ENCODE measurements around the gene DLGAP1.
"Not testable (repeated sequence)": the region's sequence is repeated elsewhere in the genome, so short reads cannot be mapped to it uniquely, and the experiment has no call there.

DLGAP1 gene

DNA sequence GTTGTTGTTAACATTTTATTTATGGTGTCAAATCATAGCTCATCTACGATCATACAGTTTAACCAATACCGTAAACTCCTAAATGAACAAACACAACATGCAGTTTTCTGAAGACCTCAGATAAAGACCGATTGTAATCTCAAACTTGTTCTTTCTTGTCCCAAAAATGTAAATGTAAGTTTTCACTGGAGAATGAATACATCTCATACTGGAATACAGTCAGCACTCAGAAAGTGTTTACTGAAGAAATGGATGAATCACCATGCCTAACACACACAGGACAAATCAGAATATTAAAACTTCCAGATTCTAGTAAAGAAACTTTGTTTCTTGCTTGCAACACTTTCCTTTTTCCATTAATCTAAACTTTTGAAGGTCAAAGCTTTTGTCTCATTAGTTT is 380.5 kb downstream of the DLGAP1 start:
- DNase-seq (ENCODE audit: low read depth) = no peak

DNA sequence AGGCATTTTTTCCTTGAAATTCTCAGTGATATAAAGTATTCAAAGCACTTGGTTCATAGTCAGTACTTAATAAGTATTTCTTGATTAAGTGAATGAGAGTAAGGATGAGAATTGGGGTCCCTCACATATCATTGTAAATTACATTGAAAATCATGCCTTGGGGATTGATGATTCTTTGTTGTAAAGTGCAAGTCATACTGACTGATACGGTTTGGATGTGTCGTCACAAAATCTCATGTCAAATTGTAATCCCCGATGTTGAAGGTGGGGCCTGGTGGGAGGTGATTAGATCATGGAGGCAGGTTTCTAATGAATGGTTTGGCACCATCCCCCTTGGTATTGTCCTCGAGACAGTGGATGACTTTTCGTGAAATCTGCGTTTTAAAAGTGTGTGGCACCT is 385.9 kb downstream of the DLGAP1 start:
- DNase-seq (ENCODE audit: low read depth) = no peak

DNA sequence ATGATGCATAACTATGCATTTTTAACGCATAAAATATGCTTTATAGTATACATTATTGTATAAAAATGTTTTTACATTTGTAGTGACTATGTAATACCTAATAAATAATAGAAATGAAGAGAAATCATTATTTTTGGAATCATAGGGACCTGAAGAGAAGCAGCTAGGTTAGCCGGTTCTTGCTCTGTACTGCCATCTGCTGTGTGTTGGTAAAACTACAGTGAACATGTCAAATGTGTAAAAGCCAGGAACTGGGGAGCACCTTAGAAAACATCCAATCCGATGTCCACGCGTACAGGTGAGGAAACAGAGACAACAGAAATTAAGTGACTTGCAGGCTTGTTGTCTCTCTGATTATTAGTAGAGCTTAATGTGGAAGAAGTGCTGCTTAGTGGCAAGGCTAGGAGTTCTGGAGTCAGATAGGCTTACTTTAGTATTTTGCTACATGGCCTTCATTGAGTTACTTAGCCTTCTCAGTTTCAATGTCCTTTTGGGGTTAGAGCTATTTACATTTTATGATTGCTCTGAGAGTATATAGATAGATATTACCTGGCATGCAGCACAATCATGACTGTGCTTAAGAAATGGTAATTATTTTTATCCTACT is 386.5 kb downstream of the DLGAP1 start:
- peak; percentile 20 for DNase-seq (ENCODE audit: low read depth)

DNA sequence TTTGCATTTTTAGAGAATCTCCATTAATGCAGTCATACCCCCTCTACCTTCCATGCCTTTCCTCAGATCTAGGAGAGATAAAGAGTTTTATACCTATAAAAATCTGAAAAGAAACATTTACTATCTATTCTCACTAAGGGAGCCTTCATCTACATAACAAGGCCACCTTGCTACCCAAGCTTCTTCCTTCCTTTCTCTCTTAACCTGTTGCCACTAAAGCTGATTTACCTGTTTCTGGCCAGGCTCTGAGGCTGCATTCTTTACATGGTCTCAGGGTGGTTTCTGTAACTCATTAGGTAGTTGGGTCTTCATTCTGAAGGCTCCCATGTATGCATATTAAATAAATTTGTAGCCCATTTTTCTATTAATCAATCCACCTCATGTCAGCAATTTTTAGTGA is 391.6 kb downstream of the DLGAP1 start:
- no peak for DNase-seq (ENCODE audit: low read depth)

DNA sequence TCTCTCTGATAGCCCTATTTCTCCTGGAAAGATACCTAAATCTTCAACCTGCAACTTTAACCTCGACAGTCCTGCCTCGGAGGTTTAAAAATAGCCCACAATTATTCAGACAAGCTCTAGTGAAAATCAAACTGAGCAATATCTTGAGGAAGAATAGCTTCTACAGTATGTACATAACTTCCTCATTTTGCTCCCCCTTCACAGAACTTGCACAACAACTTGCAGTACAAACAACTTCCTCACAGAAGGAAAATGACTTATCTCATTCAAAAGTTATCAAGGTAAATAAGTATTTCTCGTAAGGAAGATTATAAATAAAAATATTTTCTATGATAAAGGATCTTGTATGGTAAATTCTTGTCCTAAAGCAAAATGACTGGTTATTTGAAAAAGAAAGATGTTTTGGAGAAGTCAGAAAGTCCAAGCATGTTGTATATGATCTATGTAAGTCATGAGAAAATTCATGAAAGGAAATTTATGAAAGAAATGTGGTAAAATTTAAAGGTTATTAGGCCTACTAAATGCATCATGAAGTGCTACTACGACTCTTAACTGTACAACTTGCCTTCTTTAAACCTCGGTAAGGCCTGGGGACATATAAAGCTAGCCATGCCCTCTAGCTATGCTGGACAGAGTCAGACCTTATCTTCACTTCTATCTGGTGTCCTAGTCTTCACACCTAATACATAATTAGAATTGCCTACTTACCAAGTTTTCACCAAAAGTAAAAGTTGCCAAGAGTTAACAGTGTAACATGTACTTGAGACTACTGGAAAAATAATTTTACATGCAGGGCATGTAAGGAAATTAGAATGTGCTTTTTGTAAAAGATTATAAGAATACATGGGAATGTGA is 394.5 kb downstream of the DLGAP1 start:
- DNase-seq (ENCODE audit: low read depth) = peak; percentile 7

DNA sequence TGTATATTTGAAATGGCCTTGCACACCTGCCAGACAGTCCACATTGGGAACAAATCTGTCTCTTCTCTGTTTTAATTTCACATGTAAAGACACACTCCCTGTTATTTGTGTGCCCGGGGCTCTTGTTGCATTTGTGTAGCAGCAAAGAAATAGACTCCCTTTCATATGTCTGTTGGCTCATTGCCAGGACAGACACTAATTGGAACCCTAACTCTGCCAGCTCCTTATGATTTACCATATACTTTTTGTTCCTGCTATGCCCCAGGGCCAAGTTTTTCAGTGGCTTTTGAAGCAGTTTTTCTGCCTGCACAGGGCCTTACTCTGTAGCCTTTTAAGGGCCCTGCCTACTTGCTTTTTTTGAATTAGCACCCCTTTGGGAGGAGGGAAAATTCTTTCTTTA is 396.9 kb downstream of the DLGAP1 start:
- DNase-seq (ENCODE audit: low read depth) = no peak

DNA sequence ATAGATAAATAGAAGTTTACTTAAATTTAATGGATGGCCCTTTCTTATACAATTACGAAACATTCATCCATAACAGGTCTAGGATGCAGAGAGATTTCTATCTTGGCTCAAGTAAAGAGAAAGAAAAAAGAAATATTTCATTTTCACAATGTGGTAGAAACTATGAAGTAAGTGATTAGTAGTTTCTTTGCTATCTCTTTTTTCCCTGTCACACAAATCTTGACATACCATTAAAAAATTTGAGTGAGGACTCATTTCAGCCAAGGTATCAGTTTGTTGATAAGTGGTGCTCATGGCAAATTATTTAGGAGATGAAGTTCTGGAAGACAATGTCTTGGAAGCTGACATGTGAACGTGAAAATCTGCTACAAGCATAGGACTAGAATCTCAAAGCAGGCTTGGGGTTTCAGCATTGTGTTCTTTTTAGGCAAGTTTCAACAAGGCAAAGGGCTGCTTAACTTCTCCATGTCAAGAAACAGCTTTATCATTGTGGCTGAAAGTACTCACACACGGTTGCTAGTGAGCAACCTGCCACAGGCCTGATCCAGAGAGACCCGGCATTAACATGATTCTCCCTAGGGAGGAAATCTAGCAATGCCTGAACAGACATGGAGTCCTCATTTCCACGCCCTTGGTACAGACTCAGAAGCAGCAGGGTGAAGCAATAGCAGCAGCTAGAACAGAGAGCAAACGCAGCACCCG is 414.6 kb downstream of the DLGAP1 start:
- no peak for DNase-seq (ENCODE audit: low read depth)

DNA sequence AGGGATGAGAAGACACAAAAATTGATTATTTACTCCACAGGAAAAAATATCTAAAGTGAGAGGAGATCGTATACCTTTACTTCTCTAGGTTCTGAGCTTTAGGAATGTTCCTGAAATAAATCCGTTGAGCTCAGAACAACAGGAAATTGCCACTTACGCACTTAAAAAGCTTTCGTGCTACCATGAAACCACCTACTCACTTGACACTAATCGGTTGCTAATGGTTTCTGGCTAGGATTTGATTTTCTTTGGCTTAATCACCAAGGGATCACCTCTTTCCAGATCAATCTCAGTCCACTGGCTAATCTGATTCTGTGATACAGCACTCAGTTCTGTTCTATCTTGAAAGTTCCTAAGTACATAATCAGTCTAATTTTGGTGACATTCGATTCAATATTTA is 419.6 kb downstream of the DLGAP1 start:
- DNase-seq (ENCODE audit: low read depth) = no peak

DNA sequence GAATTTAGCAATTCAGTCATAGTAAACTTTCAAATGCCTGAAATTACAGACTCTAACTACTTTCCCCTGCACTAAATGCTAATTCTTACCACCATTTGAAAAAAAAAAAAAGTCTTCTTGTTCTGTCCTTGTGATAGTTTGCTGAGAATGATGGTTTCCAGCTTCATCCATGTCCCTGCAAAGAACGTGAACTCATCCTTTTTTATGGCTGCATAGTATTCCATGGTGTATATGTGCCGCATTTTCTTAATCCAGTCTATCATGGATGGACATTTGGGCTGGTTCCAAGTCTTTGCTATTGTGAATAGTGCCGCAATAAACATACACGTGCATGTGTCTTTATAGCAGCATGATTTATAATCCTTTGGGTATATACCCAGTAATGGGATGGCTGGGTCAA is 420.3 kb downstream of the DLGAP1 start:
- not testable (repeated sequence) for DNase-seq (ENCODE audit: low read depth)

DNA sequence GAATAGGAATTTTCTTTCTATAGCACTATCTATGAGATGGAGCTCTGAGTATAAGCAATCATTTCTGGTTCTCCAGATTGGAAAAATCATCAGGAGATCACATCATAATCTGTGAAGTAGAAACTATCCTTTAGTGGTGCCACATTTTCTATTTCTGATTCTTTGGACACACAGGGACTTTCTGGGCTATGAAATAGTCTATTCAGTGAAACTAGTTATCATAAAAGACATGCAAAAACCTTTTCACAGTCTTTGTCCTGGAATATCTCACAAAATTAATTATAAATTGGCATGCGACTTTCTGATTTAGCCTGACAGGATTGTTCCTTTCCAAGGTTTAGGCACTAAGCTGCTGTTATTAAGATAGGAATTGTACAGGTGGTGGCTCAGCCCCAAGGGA is 428.6 kb downstream of the DLGAP1 start:
- DNase-seq (ENCODE audit: low read depth) = no peak

DNA sequence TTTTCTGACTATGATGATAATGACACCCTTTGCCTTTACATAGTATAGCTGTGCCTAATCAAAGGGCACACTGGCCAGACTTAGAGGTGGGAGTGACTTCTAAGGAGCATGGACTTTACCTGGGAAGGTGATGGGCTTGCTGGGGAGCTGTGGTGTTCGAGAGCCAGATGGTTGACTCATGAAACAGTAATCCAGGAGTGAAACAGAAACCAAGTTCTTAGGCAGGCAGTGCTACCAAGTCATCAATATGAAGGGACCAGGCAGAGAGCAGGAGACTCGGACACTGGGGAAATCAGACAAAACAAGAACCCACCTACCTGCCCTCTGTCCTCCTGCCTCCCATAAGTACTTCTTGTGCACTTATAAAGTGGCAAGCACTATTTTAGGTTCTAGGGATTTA is 430.4 kb downstream of the DLGAP1 start:
- DNase-seq (ENCODE audit: low read depth) = no peak

DNA sequence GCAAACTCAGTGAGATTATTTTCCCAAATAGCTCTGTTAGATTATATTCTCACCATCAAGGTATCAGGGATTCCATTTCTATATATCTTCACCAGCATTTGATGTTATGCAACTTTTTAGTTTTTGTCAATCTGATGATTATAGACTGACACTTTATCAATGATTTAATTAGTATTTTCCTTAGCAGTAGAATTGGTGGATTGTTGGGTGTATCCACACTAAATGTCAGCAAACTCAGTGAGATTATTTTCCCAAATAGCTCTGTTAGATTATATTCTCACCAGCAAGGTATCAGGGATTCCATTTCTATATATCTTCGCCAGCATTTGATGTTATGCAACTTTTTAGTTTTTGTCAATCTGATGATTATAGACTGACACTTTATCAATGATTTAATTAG is 432.4 kb downstream of the DLGAP1 start:
- DNase-seq (ENCODE audit: low read depth) = not testable (repeated sequence)

DNA sequence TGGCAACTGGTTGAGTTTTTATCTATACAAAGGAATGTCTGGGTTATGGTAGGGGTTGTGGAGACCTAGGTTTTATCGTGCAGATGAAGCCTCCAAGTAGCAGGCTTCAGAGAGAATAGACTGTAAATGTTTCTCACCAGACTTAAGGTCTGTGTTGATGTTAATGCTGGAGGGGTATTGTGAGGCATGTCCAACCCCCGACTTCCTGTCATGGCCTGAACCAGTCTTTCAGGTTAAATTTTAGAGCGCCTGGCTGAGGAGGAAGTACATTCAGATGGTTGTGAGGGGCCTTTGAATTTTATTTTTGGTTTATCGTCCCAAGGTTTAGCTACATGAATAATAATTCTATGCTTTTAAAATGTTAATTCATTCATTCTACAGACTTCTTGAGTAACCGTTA is 435.1 kb downstream of the DLGAP1 start:
- no peak for DNase-seq (ENCODE audit: low read depth)

DNA sequence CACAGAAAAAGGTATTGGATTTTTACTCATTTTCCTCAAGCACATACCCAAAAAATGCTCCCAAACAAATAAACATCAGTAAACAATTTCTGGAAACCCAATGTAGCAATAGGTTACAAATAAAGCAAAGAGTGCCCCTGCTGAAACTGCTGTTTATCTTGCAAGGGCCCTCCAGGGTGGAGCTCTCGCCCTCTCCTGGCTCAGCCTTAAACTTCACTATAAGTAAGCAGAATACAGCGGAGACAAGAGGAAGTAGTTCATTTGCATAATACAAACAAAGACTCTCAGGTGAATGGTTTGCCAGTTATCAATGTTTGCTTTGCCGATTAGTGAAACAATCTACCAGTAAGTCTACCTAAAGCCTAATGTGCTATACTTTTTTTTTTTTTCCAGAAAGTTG is 437.6 kb downstream of the DLGAP1 start:
- DNase-seq (ENCODE audit: low read depth) = no peak

DNA sequence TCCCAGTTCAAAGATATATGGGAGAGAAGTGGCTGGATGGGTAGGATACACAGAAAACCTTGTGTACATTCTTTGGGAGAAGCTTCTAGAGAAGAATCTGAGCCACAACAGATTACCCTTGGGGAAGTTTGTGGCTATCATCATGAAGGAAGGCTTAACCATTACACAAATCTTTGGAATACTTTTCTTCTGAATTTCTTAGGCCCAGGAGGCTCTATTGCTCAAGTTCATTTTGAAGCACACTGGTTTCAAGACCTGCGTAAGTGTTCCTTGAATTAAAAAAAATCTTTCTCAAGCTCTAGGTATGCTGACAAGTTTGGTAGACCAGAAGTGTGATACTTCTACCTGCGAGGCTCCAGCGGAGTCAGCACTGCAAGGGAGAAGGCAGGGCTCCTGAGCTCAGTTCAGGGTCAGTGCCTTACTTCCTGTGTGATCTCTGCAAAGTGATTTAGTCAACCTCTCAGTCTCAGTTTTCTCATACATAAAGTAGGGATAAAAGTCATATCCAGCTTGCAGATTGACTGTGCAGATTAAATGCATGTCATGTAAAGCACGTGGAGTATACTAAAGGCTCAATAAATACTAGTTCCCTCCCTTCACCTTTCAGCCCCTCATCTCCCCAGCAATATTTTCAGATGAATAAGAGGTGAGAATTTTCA is 438.6 kb downstream of the DLGAP1 start:
- no peak for DNase-seq (ENCODE audit: low read depth)

DNA sequence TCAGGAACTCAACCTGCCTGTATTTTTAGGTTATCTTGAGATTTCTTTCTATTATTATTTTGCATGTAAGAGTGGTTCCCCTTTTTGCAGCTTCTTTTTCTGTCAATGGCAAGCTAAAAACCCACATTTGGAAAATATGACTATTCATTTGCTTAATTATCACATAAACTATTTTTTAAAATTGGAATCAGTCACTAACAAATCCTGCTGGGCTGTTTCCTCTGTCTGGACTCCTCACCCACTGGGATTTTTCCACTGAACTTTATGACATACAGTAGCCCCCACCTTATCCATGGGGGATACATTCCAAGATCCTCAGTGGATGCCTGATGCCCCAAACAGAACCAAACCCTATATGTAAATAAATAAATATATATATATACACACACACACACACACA is 447.3 kb downstream of the DLGAP1 start:
- DNase-seq (ENCODE audit: low read depth) = no peak

DNA sequence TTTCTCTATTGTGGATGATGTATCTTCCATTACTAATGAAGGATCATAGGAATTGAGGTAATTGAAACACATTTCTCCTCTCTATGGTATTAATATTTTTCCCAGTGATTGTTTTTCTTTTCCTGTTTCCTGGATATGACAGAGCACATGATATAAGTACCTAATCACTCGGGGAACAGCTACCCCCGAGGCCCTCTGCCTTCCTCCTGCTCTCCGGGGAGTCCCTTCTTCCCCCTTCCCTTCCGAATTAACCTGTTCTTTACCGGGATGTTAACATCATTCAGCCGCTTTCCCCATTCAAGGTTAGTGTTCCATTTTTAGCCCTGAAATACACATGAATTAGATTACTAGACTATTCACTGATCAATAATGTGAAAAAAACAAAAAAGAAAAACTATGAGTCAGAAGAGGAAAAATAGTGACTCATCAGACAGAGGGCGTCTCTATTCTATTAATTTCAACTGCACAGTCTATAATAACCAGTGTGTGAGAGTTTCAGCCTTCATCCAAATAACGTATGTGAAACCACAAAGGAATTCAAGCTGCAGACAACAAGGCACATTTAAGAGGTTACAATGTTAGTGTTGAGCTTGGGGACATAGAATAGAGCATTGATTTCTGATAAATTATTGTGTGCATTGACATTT is 450.8 kb downstream of the DLGAP1 start:
- DNase-seq (ENCODE audit: low read depth) = no peak

DNA sequence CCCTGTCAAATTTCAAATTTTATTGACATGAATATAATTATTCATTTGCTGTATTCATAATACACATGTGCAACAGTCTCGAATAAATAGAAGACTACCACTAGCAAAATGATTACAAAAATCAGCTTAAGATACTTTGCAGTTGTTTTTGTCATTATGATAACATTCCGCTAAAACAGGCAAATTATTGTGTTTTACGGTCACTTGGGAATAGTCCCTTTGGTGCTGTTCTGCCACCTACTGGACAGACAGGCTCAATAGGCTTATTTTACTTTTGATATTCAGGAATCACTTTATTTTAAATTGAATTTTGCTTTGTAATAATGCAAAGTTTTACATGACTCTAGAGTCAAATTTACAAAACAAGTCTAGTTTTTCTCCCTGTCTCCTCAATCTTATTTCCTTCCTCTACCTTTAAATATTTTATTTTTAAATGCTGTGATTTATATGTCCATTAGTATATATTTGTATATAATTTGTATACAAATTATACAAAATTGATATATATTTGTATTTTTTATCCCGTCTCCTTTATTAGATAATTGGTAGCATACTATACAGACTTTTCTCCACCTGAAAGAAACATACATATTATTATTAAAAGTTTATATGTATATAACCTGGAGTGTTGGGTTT is 456.3 kb downstream of the DLGAP1 start:
- DNase-seq (ENCODE audit: low read depth) = no peak

DNA sequence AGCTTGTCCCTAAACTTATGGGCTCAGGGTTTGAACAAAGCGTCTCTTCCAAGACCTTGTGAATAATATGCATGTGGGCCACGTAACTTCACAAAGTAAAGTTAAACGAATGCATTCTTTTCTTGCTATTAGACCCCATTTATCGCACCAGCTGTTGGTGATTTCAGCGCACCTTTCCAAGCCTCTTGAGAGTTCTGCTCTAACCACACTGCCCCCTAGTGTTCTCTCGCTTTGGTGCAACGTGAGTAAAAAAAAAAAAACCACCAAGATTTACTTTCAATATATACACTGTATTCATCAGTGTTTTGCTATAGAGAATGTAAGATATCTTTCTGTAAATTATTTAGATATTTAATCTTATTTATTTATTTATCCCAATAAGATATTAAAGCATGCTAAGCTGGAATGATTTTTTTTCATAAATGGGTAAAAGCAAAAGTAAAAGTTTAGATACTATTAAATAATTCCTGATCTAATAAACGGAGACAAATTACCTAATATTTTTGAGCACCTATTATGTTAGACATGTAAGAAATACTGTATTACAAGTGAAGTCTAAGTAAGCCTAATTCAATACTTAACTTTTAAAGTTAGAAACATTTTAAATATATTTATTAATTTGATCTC is 459.5 kb downstream of the DLGAP1 start:
- DNase-seq (ENCODE audit: low read depth) = peak; percentile 45

DNA sequence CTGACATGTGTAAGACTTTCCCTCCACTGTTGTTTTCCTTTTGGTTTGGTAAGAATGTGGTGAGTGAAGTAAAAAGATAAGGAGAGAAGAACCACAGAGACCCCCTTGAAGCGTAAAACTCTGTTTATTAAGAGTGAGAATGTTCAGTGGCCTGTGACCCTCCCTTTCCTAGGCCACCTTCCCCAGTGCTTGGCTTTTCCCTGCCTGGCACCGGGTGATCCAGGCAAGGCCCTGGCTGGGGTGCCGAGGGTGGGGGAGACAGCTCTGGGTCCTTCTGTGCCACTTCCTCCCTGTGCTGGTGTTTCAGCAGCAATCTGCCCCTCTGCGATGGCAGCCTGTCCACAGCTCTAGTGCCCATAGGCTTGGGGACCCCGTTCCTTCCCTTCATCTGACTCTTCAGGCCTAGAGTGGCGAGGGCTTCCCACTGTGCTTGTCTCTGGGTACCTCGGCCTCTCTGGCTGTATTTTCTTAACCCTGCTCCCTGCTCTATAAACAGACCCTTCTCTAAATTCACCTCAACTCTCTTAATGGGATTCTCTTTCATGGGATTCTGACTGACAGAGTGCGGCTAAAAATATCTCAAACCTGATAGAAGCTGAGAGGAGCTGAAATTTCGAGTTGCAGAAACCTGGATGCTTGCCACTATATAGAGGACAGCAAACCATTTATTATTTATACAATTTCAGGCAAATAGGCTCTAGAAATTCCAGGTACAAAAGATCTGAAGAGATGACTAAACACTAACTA is 461.0 kb downstream of the DLGAP1 start:
- no peak for DNase-seq (ENCODE audit: low read depth)

All from HS-27A (cell line).